ENCODE results near the gene DAZAP1. TPM values are rescaled to one million over a fixed set of nuclear protein-coding genes. Genes with fewer than 3 reads are reported as not detected.

DAZAP1 gene
- total RNA-seq, 1 experiment from 2014 or later: 165 TPM

DNA sequence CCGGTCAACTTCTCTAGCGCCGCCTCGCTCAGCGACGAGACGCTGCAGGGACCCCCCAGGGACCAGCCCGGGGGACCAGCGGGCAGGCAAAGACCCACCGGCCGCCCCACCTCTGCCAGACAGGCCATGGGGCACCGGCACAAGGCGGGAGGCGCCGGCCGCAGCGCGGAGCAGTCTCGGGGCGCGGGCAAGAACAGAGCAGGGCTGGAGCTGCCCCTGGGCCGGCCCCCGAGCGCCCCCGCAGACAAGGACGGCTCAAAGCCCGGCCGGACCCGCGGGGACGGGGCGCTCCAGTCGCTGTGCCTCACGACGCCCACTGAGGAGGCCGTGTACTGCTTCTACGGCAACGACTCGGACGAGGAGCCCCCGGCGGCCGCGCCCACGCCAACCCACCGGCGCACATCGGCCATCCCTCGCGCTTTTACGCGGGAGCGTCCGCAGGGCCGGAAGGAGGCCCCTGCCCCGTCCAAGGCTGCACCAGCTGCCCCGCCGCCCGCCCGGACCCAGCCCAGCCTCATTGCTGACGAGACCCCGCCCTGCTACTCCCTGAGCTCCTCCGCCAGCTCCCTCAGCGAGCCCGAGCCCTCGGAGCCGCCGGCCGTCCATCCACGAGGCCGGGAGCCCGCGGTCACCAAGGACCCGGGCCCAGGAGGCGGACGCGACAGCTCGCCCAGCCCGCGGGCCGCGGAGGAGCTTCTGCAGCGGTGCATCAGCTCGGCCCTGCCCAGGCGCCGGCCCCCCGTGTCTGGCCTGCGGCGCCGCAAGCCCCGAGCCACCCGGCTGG is 60.3 kb downstream of the DAZAP1 start:
- Histone ChIP-seq H3K36me3 (ENCODE audit: control insufficient read depth, insufficient read depth, low read length) (no peaks in the 10 kb centered on the region), H3K4me3 (ENCODE audit: low read depth, low read length) (peak overlapping the region; percentile 65), H3K27me3 (replicated peaks; ENCODE audit: control insufficient read depth, insufficient read depth, low read length) (no peaks in the 10 kb centered on the region), H3K4me1 (peaks cover 15% of the 10 kb centered on the region; the same call in 1 of the 2 replicates), H3K9me3 (no peaks in the 10 kb centered on the region)
- no peaks in the 10 kb centered on the region for H3K27me3 Mint-ChIP-seq (ENCODE audit: insufficient read depth, unreplicated experiment)
- CTCF ChIA-PET: no interaction called here
- peak overlapping the region; percentile 63 for H3K4me3 Mint-ChIP-seq (ENCODE audit: unreplicated experiment)
- H3K9me3 Mint-ChIP-seq (ENCODE audit: unreplicated experiment): no peaks in the 10 kb centered on the region
- TF ChIP-seq, protein P1, sequence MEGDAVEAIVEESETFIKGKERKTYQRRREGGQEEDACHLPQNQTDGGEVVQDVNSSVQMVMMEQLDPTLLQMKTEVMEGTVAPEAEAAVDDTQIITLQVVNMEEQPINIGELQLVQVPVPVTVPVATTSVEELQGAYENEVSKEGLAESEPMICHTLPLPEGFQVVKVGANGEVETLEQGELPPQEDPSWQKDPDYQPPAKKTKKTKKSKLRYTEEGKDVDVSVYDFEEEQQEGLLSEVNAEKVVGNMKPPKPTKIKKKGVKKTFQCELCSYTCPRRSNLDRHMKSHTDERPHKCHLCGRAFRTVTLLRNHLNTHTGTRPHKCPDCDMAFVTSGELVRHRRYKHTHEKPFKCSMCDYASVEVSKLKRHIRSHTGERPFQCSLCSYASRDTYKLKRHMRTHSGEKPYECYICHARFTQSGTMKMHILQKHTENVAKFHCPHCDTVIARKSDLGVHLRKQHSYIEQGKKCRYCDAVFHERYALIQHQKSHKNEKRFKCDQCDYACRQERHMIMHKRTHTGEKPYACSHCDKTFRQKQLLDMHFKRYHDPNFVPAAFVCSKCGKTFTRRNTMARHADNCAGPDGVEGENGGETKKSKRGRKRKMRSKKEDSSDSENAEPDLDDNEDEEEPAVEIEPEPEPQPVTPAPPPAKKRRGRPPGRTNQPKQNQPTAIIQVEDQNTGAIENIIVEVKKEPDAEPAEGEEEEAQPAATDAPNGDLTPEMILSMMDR (IDR thresholded peaks at IDR 0.05; ENCODE audit: insufficient read depth in 1 of 2, low read depth in 1 of 2, low read length in 1 of 2, severe bottlenecking in 1 of 2, unreplicated experiment in 1 of 2): no peak
- H3K36me3 Mint-ChIP-seq (ENCODE audit: insufficient read depth, unreplicated experiment): peaks cover 30% of the 10 kb centered on the region
- DNase-seq: no peak
- BruUV-seq (replicated peaks): no TSS peak
- no peak overlapping the region for H3K27ac Mint-ChIP-seq (ENCODE audit: unreplicated experiment)
- peaks cover 4% of the 10 kb centered on the region for H3K4me1 Mint-ChIP-seq (ENCODE audit: low read depth, unreplicated experiment)
- intact Hi-C loops (cut with micrococcal nuclease; ENCODE audit: unreplicated experiment): no loop called here
- POLR2A ChIA-PET: no interaction called here

DNA sequence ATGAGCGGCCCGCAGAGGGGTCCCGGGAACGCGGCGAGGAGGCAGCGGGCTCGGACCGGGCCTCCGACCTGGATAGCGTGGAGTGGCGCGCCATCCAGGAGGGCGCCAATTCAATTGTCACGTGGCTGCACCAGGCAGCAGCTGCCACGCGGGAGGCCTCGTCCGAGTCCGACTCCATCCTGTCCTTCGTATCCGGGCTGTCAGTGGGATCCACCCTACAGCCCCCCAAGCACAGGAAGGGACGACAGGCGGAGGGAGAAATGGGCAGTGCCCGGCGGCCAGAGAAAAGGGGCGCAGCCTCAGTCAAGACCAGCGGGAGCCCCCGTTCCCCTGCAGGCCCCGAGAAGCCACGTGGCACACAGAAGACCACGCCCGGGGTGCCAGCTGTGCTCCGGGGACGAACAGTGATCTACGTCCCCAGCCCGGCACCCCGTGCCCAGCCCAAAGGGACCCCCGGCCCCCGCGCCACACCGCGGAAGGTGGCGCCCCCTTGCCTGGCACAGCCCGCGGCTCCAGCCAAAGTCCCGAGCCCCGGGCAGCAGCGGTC is 61.0 kb downstream of the DAZAP1 start:
- Mint-ChIP-seq H3K9me3 (ENCODE audit: unreplicated experiment) (no peaks in the 10 kb centered on the region), H3K27ac (ENCODE audit: unreplicated experiment) (no peak overlapping the region), H3K27me3 (ENCODE audit: insufficient read depth, unreplicated experiment) (no peaks in the 10 kb centered on the region), H3K4me3 (ENCODE audit: unreplicated experiment) (peak overlapping the region; percentile 63), H3K36me3 (ENCODE audit: insufficient read depth, unreplicated experiment) (peaks cover 37% of the 10 kb centered on the region), H3K4me1 (ENCODE audit: low read depth, unreplicated experiment) (peaks cover 4% of the 10 kb centered on the region)
- H3K36me3 ChIP-seq (ENCODE audit: control insufficient read depth, insufficient read depth, low read length): no peaks in the 10 kb centered on the region
- ChIA-PET CTCF (no interaction called here), POLR2A (no interaction called here)
- DNase-seq: no peak
- no peaks in the 10 kb centered on the region for H3K9me3 ChIP-seq
- no peaks in the 10 kb centered on the region for H3K27me3 ChIP-seq (replicated peaks; ENCODE audit: control insufficient read depth, insufficient read depth, low read length)
- intact Hi-C loops (cut with micrococcal nuclease; ENCODE audit: unreplicated experiment): no loop called here
- peak overlapping the region; percentile 65 for H3K4me3 ChIP-seq (ENCODE audit: low read depth, low read length)
- H3K4me1 ChIP-seq: peaks cover 15% of the 10 kb centered on the region
- no TSS peak for BruUV-seq (replicated peaks)
- TF ChIP-seq, protein P1 (IDR thresholded peaks at IDR 0.05; ENCODE audit: insufficient read depth in 1 of 2, low read depth in 1 of 2, low read length in 1 of 2, severe bottlenecking in 1 of 2, unreplicated experiment in 1 of 2): no peak

DNA sequence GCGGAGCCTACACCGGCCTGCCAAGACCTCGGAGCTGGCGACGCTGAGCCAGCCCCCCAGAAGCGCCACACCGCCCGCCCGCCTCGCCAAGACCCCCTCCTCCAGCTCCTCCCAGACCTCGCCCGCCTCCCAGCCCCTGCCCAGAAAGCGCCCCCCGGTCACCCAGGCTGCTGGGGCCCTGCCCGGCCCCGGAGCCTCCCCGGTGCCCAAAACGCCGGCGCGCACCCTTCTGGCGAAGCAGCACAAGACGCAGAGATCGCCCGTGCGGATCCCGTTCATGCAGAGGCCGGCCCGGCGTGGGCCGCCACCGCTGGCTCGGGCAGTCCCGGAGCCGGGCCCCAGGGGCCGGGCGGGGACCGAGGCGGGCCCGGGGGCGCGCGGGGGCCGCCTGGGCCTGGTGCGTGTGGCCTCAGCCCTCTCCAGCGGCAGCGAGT is 61.5 kb downstream of the DAZAP1 start:
- peak overlapping the region; percentile 65 for H3K4me3 ChIP-seq (ENCODE audit: low read depth, low read length)
- H3K36me3 ChIP-seq (ENCODE audit: control insufficient read depth, insufficient read depth, low read length): no peaks in the 10 kb centered on the region
- POLR2A ChIA-PET: no interaction called here
- Mint-ChIP-seq H3K27me3 (ENCODE audit: insufficient read depth, unreplicated experiment) (no peaks in the 10 kb centered on the region), H3K27ac (ENCODE audit: unreplicated experiment) (no peak overlapping the region), H3K4me3 (ENCODE audit: unreplicated experiment) (peak overlapping the region; percentile 63), H3K4me1 (ENCODE audit: low read depth, unreplicated experiment) (peaks cover 4% of the 10 kb centered on the region), H3K9me3 (ENCODE audit: unreplicated experiment) (no peaks in the 10 kb centered on the region), H3K36me3 (ENCODE audit: insufficient read depth, unreplicated experiment) (peaks cover 42% of the 10 kb centered on the region)
- DNase-seq: peak in 1 of 2 experiments; percentile 76
- BruUV-seq (replicated peaks): no TSS peak
- no peaks in the 10 kb centered on the region for H3K9me3 ChIP-seq
- no peaks in the 10 kb centered on the region for H3K27me3 ChIP-seq (replicated peaks; ENCODE audit: control insufficient read depth, insufficient read depth, low read length)
- peaks cover 15% of the 10 kb centered on the region for H3K4me1 ChIP-seq
- intact Hi-C loops (cut with micrococcal nuclease; ENCODE audit: unreplicated experiment): no loop called here
- TF ChIP-seq, protein P1 (IDR thresholded peaks at IDR 0.05; ENCODE audit: insufficient read depth in 1 of 2, low read depth in 1 of 2, low read length in 1 of 2, severe bottlenecking in 1 of 2, unreplicated experiment in 1 of 2): peak in 1 of 2 experiments; percentile 35
- CTCF ChIA-PET: interaction anchor here (1.0 kb wide), 1 partner anchor 31 kb away, joined by 3 read pairs; no protein-coding TSS in a partner anchor

All from Caco-2 (cell line).